ENCODE results near the gene POU2F1. TPM values are rescaled to one million over a fixed set of nuclear protein-coding genes. Genes with fewer than 3 reads are reported as not detected.

The POU2F1 gene
- total and polyA plus RNA-seq, 7 experiments from 2014 or later, result 9.1 to 36.6 (median 22.8) TPM

DNA sequence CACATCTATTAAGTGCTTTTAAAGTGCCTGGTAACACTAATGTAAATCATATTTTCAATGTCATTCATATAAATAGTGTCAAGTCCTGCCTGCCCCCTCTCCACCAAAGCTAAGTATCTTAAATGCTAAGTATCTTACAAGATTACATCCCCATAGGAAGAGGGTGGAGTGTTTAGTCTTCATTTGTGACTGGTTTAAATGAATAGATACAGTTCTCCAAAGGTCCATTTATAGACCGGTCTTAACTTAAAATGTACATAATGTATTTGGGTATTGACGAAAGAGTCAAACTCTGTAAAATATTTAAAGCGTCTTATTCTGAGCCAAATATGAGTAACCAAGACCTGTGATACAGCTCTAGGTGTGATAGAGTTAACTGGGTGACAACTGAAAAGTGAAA lies 60.2 kb downstream of the POU2F1 start:
- intact Hi-C loops (cut with micrococcal nuclease), result no loop called here
- Mint-ChIP-seq H3K4me3 (no peak overlapping the region), H3K27ac (peak overlapping the region in 1 of 9 donors; percentile 64), H3K36me3 (peaks cover 0 to 10% (median 1%) of the 10 kb centered on the region in 5 donors), H3K9me3 (no peaks in the 10 kb centered on the region), H3K27me3 (no peaks in the 10 kb centered on the region), H3K4me1 (peaks cover 13 to 57% (median 39%) of the 10 kb centered on the region in 7 donors)
- DNase-seq (no peak), ATAC-seq (no peak)
- Histone ChIP-seq H3K36me3 (ENCODE audit: control insufficient read depth in 2 of 3, insufficient read depth in 3 of 3, low read length in 3 of 3) (no peaks in the 10 kb centered on the region), H3K27ac (ENCODE audit: low read depth, low read length) (no peak overlapping the region), H3K27me3 (ENCODE audit: control insufficient read depth in 2 of 2, insufficient read depth in 2 of 2, low read length in 2 of 2) (no peaks in the 10 kb centered on the region), H3K4me3 (ENCODE audit: low read length) (no peak overlapping the region), H3K9me3 (ENCODE audit: control insufficient read depth in 2 of 3, low read length in 3 of 3) (no peaks in the 10 kb centered on the region), H3K4me1 (ENCODE audit: control insufficient read depth in 2 of 2, insufficient read depth in 2 of 2, low read length in 2 of 2) (no peaks in the 10 kb centered on the region)
- CTCF ChIA-PET, result interaction anchor here (1.2 kb wide), 1 partner anchor 62 kb away, joined by 4 read pairs; no protein-coding TSS in a partner anchor
- POLR2A ChIA-PET, result no interaction called here

DNA sequence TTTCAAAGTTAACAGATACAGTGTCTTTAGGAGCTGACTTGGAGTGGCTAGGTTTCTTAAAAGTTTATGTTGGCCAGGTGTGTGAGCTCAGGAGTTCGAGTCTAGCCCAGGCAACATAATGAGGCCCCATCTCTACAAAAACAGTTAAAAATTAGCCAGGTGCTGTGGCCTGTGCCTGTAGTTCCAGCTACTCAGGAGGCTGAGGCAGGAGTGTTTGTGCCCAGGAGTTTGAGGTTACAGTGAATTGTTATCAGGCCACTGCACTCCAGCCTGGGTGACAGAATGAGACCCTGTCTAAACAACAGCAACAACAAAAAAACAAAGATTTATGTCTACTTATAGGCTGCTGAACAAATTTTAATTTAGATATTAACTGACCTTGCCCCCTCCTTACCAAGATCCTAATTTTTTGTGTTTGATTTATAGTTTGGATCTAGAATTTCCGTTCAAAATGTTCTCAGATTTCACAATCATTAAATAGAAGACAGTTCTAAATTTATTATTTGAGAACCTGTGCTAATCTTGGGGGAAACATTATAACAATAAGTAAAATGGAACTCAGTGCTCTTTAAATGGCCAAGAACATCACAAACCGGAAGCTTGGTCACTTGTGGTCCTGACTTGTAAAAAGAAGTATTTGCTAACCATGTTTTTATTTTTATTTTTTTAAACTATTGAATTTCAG lies 67.8 kb downstream of the POU2F1 start:
- Mint-ChIP-seq H3K27ac (no peak overlapping the region), H3K4me1 (peaks cover 0 to 63% (median 45%) of the 10 kb centered on the region in 7 donors), H3K27me3 (no peaks in the 10 kb centered on the region), H3K4me3 (no peak overlapping the region), H3K36me3 (peaks cover 0 to 14% (median 8%) of the 10 kb centered on the region in 5 donors), H3K9me3 (no peaks in the 10 kb centered on the region)
- intact Hi-C loops (cut with micrococcal nuclease), result no loop called here
- DNase-seq (no peak), ATAC-seq (no peak)
- Histone ChIP-seq H3K27ac (ENCODE audit: low read depth, low read length) (no peak overlapping the region), H3K36me3 (ENCODE audit: control insufficient read depth in 2 of 3, insufficient read depth in 3 of 3, low read length in 3 of 3) (no peaks in the 10 kb centered on the region), H3K27me3 (ENCODE audit: control insufficient read depth in 2 of 2, insufficient read depth in 2 of 2, low read length in 2 of 2) (no peaks in the 10 kb centered on the region), H3K4me1 (ENCODE audit: control insufficient read depth in 2 of 2, insufficient read depth in 2 of 2, low read length in 2 of 2) (no peaks in the 10 kb centered on the region), H3K4me3 (ENCODE audit: low read length) (no peak overlapping the region), H3K9me3 (ENCODE audit: control insufficient read depth in 2 of 3, low read length in 3 of 3) (no peaks in the 10 kb centered on the region)
- ChIA-PET POLR2A (interaction anchor here (0.7 kb wide), 1 partner anchor 9 kb away, joined by 3 read pairs; no protein-coding TSS in a partner anchor), CTCF (interaction anchor here (1.2 kb wide), 1 partner anchor 21 kb away, joined by 3 read pairs; no protein-coding TSS in a partner anchor)

DNA sequence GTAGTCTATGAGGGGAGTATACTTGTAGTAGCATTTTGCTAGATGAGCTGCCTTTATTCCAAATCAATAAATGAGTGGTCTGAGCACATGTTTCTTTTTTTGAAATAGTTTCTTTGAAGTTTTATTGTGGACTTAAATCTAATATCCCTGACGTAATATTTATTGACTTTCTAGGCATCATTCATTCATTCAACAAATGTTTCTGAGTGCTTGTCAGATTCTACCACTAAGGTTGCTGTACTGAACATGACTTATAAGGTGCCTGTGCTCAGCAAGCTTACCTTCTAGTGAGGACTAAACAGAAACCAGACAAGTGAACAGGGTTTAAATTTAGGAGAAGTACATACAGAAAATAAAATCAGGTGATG lies 68.4 kb downstream of the POU2F1 start:
- Mint-ChIP-seq H3K27ac (no peak overlapping the region), H3K36me3 (peaks cover 0 to 14% (median 9%) of the 10 kb centered on the region in 5 donors), H3K4me3 (no peak overlapping the region), H3K9me3 (no peaks in the 10 kb centered on the region), H3K27me3 (no peaks in the 10 kb centered on the region), H3K4me1 (peaks cover 0 to 63% (median 46%) of the 10 kb centered on the region in 7 donors)
- no peaks in the 10 kb centered on the region for H3K36me3 ChIP-seq (ENCODE audit: control insufficient read depth in 2 of 3, insufficient read depth in 3 of 3, low read length in 3 of 3)
- intact Hi-C loops (cut with micrococcal nuclease), result no loop called here
- no peak for ATAC-seq
- DNase-seq, result no peak
- H3K27me3 ChIP-seq (ENCODE audit: control insufficient read depth in 2 of 2, insufficient read depth in 2 of 2, low read length in 2 of 2), result no peaks in the 10 kb centered on the region
- H3K4me1 ChIP-seq (ENCODE audit: control insufficient read depth in 2 of 2, insufficient read depth in 2 of 2, low read length in 2 of 2), result no peaks in the 10 kb centered on the region
- H3K27ac ChIP-seq (ENCODE audit: low read depth, low read length), result no peak overlapping the region
- no peak overlapping the region for H3K4me3 ChIP-seq (ENCODE audit: low read length)
- no peaks in the 10 kb centered on the region for H3K9me3 ChIP-seq (ENCODE audit: control insufficient read depth in 2 of 3, low read length in 3 of 3)
- POLR2A ChIA-PET, result no interaction called here
- CTCF ChIA-PET, result interaction anchor here (1.2 kb wide), 1 partner anchor 22 kb away, joined by 3 read pairs; no protein-coding TSS in a partner anchor

DNA sequence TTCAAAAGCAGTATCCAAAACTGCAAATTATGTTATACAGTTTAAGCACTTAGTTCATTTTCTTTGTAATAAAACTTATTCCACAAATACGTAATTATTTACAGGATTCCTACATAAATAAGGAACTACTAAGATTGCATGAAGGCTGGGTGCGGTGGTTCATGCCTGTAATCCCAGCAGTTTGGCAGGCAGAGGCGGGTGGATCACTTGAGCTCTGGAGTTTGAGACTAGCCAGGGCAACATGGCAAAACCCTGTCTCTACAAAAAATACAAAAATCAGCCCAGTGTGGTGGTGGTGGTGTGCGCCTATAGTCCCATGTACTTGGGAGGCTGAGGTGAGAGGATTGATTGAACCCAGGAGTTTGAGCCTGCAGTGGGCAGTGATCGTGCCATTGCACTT lies 69.3 kb downstream of the POU2F1 start:
- Mint-ChIP-seq H3K9me3 (peaks cover 0 to 1% (median 0%) of the 10 kb centered on the region in 11 donors), H3K36me3 (peaks cover 0 to 14% (median 13%) of the 10 kb centered on the region in 5 donors), H3K27ac (no peak overlapping the region), H3K27me3 (no peaks in the 10 kb centered on the region), H3K4me3 (no peak overlapping the region), H3K4me1 (peaks cover 0 to 63% (median 46%) of the 10 kb centered on the region in 7 donors)
- ChIA-PET CTCF (no interaction called here), POLR2A (no interaction called here)
- no peaks in the 10 kb centered on the region for H3K9me3 ChIP-seq (ENCODE audit: control insufficient read depth in 2 of 3, low read length in 3 of 3)
- H3K27me3 ChIP-seq (ENCODE audit: control insufficient read depth in 2 of 2, insufficient read depth in 2 of 2, low read length in 2 of 2), result no peaks in the 10 kb centered on the region
- H3K27ac ChIP-seq (ENCODE audit: low read depth, low read length), result no peak overlapping the region
- no peaks in the 10 kb centered on the region for H3K36me3 ChIP-seq (ENCODE audit: control insufficient read depth in 2 of 3, insufficient read depth in 3 of 3, low read length in 3 of 3)
- no peak for DNase-seq
- no peak overlapping the region for H3K4me3 ChIP-seq (ENCODE audit: low read length)
- no peak for ATAC-seq
- H3K4me1 ChIP-seq (ENCODE audit: control insufficient read depth in 2 of 2, insufficient read depth in 2 of 2, low read length in 2 of 2), result no peaks in the 10 kb centered on the region
- intact Hi-C loops (cut with micrococcal nuclease), result no loop called here

DNA sequence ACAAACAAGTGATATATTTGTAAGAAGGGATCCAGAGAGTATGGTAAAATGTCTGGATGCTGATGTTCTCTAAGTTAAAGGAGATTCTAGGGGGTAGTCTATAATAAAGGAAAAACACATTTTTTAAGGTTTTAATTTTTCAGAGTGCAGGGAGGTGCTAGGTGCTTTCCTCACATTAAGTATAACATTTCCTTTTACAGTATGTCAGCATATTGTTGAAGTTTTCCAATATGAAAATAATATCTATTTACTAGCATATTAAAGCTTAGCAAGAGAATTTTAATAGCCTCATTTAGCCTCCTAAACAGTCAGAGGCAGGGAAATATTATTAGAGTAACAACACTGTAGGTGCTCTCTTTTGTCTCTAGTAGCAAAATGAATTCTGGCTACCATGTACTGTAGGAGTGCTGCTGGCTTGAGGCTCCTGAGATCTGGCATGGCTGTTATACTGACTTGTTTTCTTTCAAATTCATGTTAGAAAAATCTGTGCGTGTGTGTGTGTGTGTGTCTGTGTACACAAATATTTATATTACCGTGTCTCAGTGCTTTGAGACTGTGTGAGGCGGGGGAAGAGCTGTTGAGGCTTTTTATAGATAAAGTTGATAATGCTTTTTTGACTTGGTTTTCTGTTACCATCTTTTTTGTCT lies 71.0 kb downstream of the POU2F1 start:
- Mint-ChIP-seq H3K4me1 (peaks cover 0 to 55% (median 44%) of the 10 kb centered on the region in 7 donors), H3K9me3 (peaks cover 0 to 1% (median 0%) of the 10 kb centered on the region in 11 donors), H3K4me3 (no peak overlapping the region), H3K27me3 (no peaks in the 10 kb centered on the region), H3K27ac (no peak overlapping the region), H3K36me3 (peaks cover 0 to 14% (median 12%) of the 10 kb centered on the region in 5 donors)
- POLR2A ChIA-PET, result no interaction called here
- CTCF ChIA-PET, result no interaction called here
- Histone ChIP-seq H3K4me3 (ENCODE audit: low read length) (no peak overlapping the region), H3K4me1 (ENCODE audit: control insufficient read depth in 2 of 2, insufficient read depth in 2 of 2, low read length in 2 of 2) (no peaks in the 10 kb centered on the region), H3K27ac (ENCODE audit: low read depth, low read length) (no peak overlapping the region), H3K9me3 (ENCODE audit: control insufficient read depth in 2 of 3, low read length in 3 of 3) (no peaks in the 10 kb centered on the region), H3K27me3 (ENCODE audit: control insufficient read depth in 2 of 2, insufficient read depth in 2 of 2, low read length in 2 of 2) (no peaks in the 10 kb centered on the region), H3K36me3 (ENCODE audit: control insufficient read depth in 2 of 3, insufficient read depth in 3 of 3, low read length in 3 of 3) (no peaks in the 10 kb centered on the region)
- DNase-seq (no peak), ATAC-seq (no peak)
- intact Hi-C loops (cut with micrococcal nuclease), result no loop called here

DNA sequence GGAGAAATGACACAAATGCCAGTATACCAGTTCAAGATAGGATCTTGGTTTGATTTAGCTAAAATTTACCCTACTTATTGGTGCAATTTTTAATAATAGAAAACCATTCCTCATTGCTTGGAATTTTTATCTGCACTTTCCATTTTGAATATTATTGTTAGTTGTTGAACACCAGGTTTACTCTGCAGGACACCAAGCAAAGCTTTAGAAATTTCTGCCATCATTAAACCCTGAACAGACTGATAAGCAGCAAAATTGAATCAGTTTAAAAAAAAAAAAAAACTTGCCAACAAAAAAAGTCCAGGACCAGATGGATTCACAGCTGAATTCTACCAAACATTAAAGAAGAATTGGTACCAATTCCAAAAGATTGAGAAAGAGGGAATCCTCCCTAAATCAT lies 71.5 kb downstream of the POU2F1 start:
- intact Hi-C loops (cut with micrococcal nuclease), result no loop called here
- Mint-ChIP-seq H3K36me3 (peaks cover 0 to 14% (median 12%) of the 10 kb centered on the region in 5 donors), H3K27ac (no peak overlapping the region), H3K4me1 (peaks cover 0 to 50% (median 41%) of the 10 kb centered on the region in 7 donors), H3K4me3 (no peak overlapping the region), H3K27me3 (no peaks in the 10 kb centered on the region), H3K9me3 (peaks cover 0 to 1% (median 0%) of the 10 kb centered on the region in 11 donors)
- no peaks in the 10 kb centered on the region for H3K9me3 ChIP-seq (ENCODE audit: control insufficient read depth in 2 of 3, low read length in 3 of 3)
- no peaks in the 10 kb centered on the region for H3K36me3 ChIP-seq (ENCODE audit: control insufficient read depth in 2 of 3, insufficient read depth in 3 of 3, low read length in 3 of 3)
- no peak overlapping the region for H3K27ac ChIP-seq (ENCODE audit: low read depth, low read length)
- ATAC-seq, result no peak
- H3K27me3 ChIP-seq (ENCODE audit: control insufficient read depth in 2 of 2, insufficient read depth in 2 of 2, low read length in 2 of 2), result no peaks in the 10 kb centered on the region
- ChIA-PET POLR2A (no interaction called here), CTCF (no interaction called here)
- no peak overlapping the region for H3K4me3 ChIP-seq (ENCODE audit: low read length)
- no peaks in the 10 kb centered on the region for H3K4me1 ChIP-seq (ENCODE audit: control insufficient read depth in 2 of 2, insufficient read depth in 2 of 2, low read length in 2 of 2)
- no peak for DNase-seq

Measured in naive thymus-derived CD4-positive, alpha-beta T cell (primary cell).